Measurements from ENCODE around the gene WDR3.

The WDR3 gene

GRCh38 chr1:117959364-117959763 is 29.8 kb downstream of the WDR3 start:
- DNase-seq = peak; percentile 15

GRCh38 chr1:117964290-117965038 is 34.9 kb downstream of the WDR3 start:
- peak; percentile 10 for DNase-seq

GRCh38 chr1:117967477-117967876 is 37.9 kb downstream of the WDR3 start:
- peak; percentile 50 for DNase-seq

GRCh38 chr1:117967881-117968280 is 38.3 kb downstream of the WDR3 start:
- DNase-seq = peak; percentile 32

GRCh38 chr1:117970252-117970651 is 40.7 kb downstream of the WDR3 start:
- no peak for DNase-seq

- DNase-seq = no peak
Observed at GRCh38 chr1:117971777-117972176, 42.2 kb downstream of the WDR3 start.

- DNase-seq = no peak
Observed at GRCh38 chr1:117976381-117976780, 46.8 kb downstream of the WDR3 start.

- DNase-seq = no peak
Observed at GRCh38 chr1:117981455-117982192, 52.1 kb downstream of the WDR3 start.

- DNase-seq = no peak
Observed at GRCh38 chr1:117985239-117985638, 55.7 kb downstream of the WDR3 start.

- DNase-seq = no peak
Observed at GRCh38 chr1:117985973-117986372, 56.4 kb downstream of the WDR3 start.

GRCh38 chr1:118004312-118004711 is 74.8 kb downstream of the WDR3 start:
- no peak for DNase-seq

- no peak for DNase-seq
Observed at GRCh38 chr1:118007391-118007790, 77.9 kb downstream of the WDR3 start.

GRCh38 chr1:118008011-118008410 is 78.5 kb downstream of the WDR3 start:
- no peak for DNase-seq

- no peak for DNase-seq
Observed at GRCh38 chr1:118012515-118013124, 83.1 kb downstream of the WDR3 start.

- no peak for DNase-seq
Observed at GRCh38 chr1:118013336-118013735, 83.8 kb downstream of the WDR3 start.

GRCh38 chr1:118013938-118014337 is 84.4 kb downstream of the WDR3 start:
- no peak for DNase-seq

Measured in fibroblast of skin of right biceps (primary cell).